GM19395 (cell line): Measurements from ENCODE around the gene HLA-DOA.

Experiments used
- ATAC-seq: cut with Tn5 transposase; IDR thresholded peaks from one replicate; pipeline ENCODE4 v1.9.1; 2021; ENCODE audit warnings: mild to moderate bottlenecking, moderate library complexity; ENCODE audit not compliant: unreplicated experiment

Gene HLA-DOA

GRCh38 chr6:33017694-33018353 is 8.4 kb upstream of the HLA-DOA start:
- ATAC-seq, result no peak

GRCh38 chr6:33017018-33017417 is 7.6 kb upstream of the HLA-DOA start:
- ATAC-seq, result no peak

DNA sequence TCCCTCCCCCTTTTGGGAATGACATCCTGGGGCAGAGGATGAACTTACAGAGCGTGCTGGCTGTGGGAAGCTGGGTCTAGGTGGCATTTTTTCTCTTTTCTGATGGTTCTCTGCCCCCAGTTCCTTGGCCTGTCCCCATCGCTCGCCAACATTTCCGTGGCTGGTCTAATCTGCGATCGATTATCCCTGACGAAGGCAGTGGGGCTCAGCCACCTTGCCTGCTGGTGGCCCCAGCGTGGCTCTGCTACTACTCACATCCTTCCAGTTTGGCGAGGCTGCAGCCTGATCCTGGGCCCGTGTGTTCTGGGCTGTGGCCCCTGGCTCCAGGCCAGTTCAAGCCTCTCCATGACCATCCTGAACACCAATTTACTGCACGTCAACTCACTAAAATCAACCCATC is 6.4 kb upstream of the HLA-DOA start:
- no peak for ATAC-seq

DNA sequence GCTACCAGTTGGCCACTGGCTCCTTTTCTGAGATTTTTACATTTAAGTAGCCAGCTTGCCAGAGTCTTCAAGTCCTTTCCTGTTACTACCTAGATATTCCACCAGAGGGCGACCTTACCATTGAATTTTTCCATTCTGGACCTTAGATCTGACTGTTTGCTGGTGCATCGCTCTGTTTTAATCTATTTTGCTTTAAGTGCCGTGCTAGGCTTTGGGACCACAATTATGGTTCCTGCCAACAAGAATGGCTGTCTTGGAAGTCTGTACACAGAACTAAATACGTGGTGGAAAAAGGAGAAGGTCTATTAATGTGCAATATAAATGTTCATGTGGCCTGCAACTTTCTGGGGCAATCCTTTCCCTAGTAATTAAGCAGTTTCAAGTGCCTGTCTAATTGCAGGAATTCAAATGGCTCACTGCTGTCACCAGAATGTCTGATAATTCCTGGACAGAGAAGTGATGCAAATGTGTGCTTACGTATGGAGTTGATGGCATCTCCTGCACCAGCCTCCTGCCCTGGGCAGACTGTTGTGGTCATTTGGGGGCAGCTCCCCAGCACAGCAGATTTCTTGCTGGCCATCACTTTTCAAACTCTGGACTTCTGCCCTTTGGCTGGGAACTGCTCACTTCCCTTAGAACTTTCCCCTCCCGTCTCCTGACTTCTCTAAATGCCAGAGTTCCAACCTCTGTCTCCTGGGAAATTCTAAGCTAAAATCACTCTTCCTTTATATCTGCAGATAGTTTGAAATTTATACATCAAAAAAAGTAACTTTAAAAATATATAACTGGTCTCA is 5.6 kb upstream of the HLA-DOA start:
- no peak for ATAC-seq

- ATAC-seq, result no peak
These were observed 4.2 kb upstream of the HLA-DOA start for GRCh38 chr6:33013608-33014007.

DNA sequence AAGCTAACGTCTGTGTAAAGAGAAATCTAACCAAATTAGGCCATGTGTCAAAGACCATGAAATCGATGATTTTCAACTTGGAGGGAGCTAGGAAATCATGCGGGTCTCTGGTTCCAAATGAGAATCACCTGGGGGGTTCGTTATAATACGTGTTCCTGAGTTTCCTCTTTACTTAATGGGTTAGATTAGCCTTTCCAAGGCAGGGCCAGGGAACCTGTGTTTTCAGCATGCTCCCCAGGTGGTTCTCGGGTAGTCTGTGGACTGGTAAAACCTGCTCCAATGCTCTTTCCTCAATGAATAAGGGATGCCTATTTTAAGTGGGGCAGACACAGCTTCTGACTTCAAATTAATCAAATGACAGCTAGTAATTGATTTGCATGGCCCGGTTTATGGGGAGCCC is 965 bp upstream of the HLA-DOA start:
- ATAC-seq, result no peak

DNA sequence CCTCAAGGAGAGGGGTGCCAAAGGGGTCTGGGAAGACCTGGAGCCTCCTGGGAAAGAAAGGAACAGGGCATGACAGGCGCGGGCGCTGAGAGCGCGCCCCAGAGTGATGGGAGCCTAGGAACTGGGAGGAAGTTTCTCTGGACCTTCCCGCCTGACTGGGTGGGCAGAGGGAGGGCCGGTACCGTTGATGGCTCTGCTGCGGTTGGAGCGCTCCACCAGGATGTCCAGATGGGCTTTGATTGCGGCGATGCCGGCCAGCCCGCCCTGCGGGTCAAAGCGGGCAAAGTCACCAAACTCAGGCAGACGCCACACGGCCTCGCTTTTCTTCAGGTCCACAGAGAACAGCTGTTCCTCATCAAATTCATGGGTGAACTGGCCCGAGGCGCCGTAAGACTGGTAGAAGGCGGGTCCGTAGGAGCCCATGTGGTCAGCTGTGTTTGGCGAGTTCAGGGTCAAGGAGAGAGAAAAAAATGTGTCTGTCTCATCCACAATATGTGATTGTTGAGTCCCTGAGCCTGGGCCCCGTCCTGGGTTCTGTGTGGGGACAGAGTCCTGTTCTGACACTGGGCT is 1.5 kb downstream of the HLA-DOA start:
- ATAC-seq, result no peak

- ATAC-seq, result no peak
These were observed 4.5 kb downstream of the HLA-DOA start for GRCh38 chr6:33004940-33005339.

- no peak for ATAC-seq
These were observed 7.7 kb downstream of the HLA-DOA start for GRCh38 chr6:33001685-33002084.

DNA sequence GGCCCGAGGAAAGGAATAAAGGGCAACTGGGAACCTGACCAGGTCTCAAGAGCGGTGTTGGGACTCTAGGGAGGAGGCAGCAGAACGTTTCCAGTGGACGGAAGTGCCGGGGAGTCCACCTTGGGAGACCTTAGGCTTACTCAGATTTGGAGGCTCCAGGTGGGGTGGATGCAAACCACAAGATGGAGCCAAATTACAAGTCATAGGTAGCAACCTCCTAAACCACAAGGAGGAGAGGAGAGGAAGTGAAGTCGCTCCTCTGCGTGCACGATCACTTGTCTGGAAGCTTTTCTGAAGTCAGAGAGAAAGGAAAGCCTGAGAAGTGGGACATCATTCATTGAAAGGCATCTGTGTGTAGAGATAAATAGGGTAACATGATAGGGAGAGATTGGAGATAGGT is 9.3 kb downstream of the HLA-DOA start:
- ATAC-seq, result no peak

- no peak for ATAC-seq
These were observed 13.9 kb downstream of the HLA-DOA start for GRCh38 chr6:32995448-32995847.

GRCh38 chr6:32993363-32993973 is 15.9 kb downstream of the HLA-DOA start:
- no peak for ATAC-seq

GRCh38 chr6:32991972-32992371 is 17.4 kb downstream of the HLA-DOA start:
- no peak for ATAC-seq

DNA sequence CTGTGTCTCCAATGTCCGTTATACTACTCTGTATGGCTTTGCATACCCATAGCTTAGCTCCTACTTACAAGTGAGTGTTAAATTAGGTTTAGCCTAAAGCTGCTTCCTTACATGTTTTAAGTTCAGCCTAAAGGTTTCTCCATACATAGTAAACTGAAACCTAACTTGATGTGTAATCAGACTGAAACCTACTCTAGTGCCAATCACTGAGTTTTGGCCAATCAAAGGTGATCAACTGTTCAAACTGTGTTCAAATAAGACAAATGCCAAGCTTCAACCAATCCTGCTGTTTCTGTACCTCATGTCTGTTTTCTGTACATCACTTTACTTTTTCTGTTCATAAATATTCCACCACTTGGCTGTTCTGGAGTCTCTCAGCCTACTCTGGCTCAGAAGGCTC is 20.0 kb downstream of the HLA-DOA start:
- no peak for ATAC-seq

- no peak for ATAC-seq
These were observed 24.6 kb downstream of the HLA-DOA start for GRCh38 chr6:32984622-32985389.

- no peak for ATAC-seq
These were observed 25.3 kb downstream of the HLA-DOA start for GRCh38 chr6:32983964-32984621.

- ATAC-seq, result no peak
These were observed 25.9 kb downstream of the HLA-DOA start for GRCh38 chr6:32983493-32983848.

- ATAC-seq, result no peak
These were observed 26.5 kb downstream of the HLA-DOA start for GRCh38 chr6:32982702-32983492.

DNA sequence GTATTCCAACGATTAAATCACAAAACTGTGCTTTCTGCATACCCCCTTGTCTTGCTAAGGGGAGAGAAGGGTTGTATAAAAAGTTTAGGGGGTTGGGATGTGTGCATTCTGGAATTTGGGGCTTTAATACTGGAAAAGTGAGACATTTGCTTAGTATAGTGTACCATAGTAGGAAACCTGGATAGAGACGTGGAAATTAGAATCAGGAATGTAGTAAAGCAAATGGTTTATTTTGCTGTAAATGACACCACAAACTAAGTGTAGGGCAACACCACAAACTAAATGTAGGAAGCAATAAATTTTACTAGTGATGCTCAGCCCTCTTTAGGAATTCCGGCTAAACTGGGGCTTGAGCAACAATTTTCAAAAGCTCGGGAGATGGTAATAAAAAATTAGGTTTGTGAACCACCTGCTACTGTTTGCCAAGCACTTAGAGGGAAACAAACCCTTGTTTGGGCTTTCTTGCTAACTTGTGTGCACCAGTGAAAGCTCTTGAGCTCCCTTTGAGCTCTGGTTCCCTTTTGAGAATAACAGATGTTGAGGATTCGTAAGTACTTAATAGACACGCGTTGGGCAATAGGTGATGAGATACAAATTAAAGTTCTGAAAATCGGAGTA is 27.2 kb downstream of the HLA-DOA start:
- ATAC-seq, result no peak
